NCI-H2029 (cell line): ENCODE data around the gene LRPPRC.
"Not testable (repeated sequence)": the region's sequence is repeated elsewhere in the genome, so short reads cannot be mapped to it uniquely, and the experiment has no call there.

Source experiments
- DNase-seq: peaks from one replicate; lab custom pipeline; 2025; lab: John Stamatoyannopoulos, UW

Gene LRPPRC

GRCh38 chr2:43977677-43978375 is 18.0 kb downstream of the LRPPRC start:
- DNase-seq: no peak

GRCh38 chr2:43960921-43961320 is 34.9 kb downstream of the LRPPRC start:
- DNase-seq: no peak

- no peak for DNase-seq
Measured at GRCh38 chr2:43958397-43959275, 37.2 kb downstream of the LRPPRC start.

DNA sequence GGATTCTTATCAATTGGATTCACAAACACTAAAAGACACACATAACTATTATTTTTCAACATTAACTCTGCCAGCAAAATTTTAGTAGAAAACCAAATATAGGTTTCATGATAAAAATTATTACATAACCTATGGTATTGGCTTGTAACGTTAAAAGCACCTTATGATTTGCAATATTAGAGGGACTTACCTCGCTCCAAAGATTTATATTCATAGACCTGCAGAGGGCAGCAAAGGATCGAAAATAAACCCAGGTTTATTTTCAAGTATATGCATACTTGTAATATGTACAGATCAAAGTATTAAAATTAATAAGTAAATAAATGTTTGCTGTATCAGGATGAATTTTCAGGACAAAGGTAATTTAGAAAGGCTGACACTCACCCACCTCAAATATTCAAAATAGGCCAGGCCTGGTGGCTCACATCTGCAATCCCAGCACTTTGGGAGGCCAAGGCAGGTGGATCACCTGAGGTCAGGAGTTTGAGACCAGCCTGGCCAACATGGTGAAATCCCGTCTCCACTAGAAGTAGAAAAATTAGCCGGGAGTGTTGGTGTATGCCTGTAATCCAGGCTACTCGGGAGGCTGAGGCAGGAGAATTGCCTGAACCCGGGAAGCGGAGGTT is 45.3 kb downstream of the LRPPRC start:
- no peak for DNase-seq

GRCh38 chr2:43948370-43948769 is 47.4 kb downstream of the LRPPRC start:
- DNase-seq: no peak

DNA sequence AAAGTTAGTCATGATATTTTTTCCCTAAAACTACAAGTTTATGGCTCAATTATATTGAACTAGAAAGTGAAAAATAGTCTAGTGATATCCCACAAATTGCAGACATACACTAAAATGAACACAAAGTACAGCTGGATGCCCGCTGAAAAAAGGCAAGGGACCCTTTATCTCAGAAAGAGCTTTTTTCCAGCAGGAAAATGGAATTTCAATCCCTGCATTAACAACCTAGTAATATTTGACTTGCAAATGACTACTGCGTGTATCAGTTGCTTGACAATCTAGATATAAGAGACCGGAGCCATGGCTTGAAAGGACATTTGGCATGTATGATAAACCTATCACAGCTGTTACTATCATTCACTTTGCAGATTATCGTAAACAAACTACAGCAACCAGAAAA is 49.1 kb downstream of the LRPPRC start:
- DNase-seq: no peak

DNA sequence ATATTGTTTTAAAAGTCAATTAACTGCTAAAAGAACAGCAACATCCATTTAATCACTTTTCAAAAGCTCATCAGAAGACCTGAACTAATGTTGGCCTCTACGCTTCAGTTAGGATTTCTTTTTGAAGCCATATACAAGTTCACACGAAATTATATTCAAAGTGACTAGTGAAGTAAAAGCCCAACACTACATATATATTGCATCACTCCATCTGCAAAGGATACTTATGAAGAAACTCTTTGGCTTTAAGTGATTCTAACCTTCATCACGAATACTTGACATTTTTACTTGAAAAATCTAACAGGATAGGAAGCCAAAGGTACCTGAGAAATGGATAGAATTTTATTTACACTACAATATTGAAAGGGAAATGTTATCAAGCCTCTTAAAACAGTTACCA is 50.4 kb downstream of the LRPPRC start:
- DNase-seq: no peak

GRCh38 chr2:43944915-43945314 is 50.9 kb downstream of the LRPPRC start:
- DNase-seq: no peak

- DNase-seq: no peak
Measured at GRCh38 chr2:43943809-43944452, 51.9 kb downstream of the LRPPRC start.

- DNase-seq: no peak
Measured at GRCh38 chr2:43943323-43943722, 52.5 kb downstream of the LRPPRC start.

- DNase-seq: no peak
Measured at GRCh38 chr2:43942881-43943280, 52.9 kb downstream of the LRPPRC start.

GRCh38 chr2:43941966-43942365 is 53.8 kb downstream of the LRPPRC start:
- DNase-seq: no peak

- no peak for DNase-seq
Measured at GRCh38 chr2:43941359-43941758, 54.4 kb downstream of the LRPPRC start.

- DNase-seq: no peak
Measured at GRCh38 chr2:43939695-43940256, 56.0 kb downstream of the LRPPRC start.

- DNase-seq: no peak
Measured at GRCh38 chr2:43937269-43937820, 58.4 kb downstream of the LRPPRC start.

GRCh38 chr2:43934567-43934966 is 61.2 kb downstream of the LRPPRC start:
- DNase-seq: no peak

DNA sequence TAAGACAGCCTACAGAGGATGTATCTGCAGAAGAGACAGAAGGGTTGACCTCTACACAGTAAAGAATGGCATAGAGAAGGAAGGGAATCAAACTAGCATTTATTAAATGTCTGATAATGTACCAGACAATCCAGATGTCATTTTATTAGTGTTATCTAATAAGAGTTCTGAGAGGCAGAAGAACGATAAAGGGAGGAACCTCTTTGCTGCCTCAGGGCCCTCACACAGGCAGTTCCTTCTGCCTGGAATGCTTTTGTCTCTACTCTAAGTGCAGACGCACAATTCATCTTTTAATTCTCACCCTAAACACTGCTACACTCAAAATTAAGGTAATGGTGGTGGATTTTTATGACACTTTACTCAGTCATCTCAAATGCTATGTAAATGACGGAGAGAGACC is 64.5 kb downstream of the LRPPRC start:
- no peak for DNase-seq

GRCh38 chr2:43927442-43927841 is 68.3 kb downstream of the LRPPRC start:
- DNase-seq: no peak

DNA sequence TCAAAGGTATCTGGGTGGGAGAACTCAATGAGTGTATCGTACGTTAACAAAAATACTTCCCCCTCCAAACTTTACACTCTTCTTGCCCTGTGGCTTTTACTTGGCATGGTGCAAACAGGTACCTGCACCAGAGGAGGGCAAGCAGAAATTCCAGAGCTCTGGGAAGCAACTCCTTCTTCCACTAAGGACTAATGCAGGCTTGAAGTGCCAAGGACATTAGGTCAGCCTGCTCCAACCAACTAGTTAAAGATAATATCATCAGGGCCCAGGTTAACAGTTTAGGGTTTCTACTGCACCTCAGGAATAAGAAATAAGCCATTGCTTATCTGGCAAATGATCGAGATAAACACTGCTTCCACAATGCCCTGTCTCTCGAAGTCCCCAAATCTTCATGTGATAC is 70.4 kb downstream of the LRPPRC start:
- DNase-seq: no peak

- DNase-seq: no peak
Measured at GRCh38 chr2:43924463-43924862, 71.3 kb downstream of the LRPPRC start.

- not testable (repeated sequence) for DNase-seq
Measured at GRCh38 chr2:43911136-43911790, 84.5 kb downstream of the LRPPRC start.
